Lung (tissue), 16 donors: ENCODE measurements around the gene FAM168B. TPM values are rescaled to one million over a fixed set of nuclear protein-coding genes. Genes with fewer than 3 reads are reported as not detected.

Source experiments
- ATAC-seq: fragments of 200-7000 bp; cut with Tn5 transposase; one replicate; pipeline ENCODE4 v1.9.1; 2020; ENCODE audit warnings: moderate number of reproducible peaks; ENCODE audit not compliant: insufficient read depth, low FRiP score
- DNase-seq, 3 donors: peaks; one replicate each; pipeline ENCODE4 v3.0.0-alpha.2; 2013 to 2017
- H3K27ac ChIP-seq, 2 donors: one replicate each; pipeline ENCODE4 v1.5.1; 2013; ENCODE audit warnings: mild to moderate bottlenecking in 2 of 2, moderate library complexity in 2 of 2, control low read depth in 1 of 2, inconsistent platforms in 1 of 2, low read depth in 1 of 2, low read length in 1 of 2
- H3K27me3 ChIP-seq, 3 donors: one replicate each; pipeline ENCODE4 v1.5.1; 2013; ENCODE audit warnings: low read length in 2 of 3; ENCODE audit not compliant: control insufficient read depth in 3 of 3, insufficient read depth in 3 of 3
- H3K36me3 ChIP-seq, 4 donors: one replicate each; pipeline ENCODE4 v1.5.1; 2013; ENCODE audit warnings: low read length in 4 of 4, mild to moderate bottlenecking in 1 of 4, moderate library complexity in 1 of 4; ENCODE audit not compliant: control insufficient read depth in 4 of 4, insufficient read depth in 4 of 4
- H3K4me1 ChIP-seq, 5 donors: one replicate each; pipeline ENCODE4 v1.5.1; 2013; ENCODE audit warnings: low read length in 5 of 5, mild to moderate bottlenecking in 2 of 5, moderate library complexity in 1 of 5; ENCODE audit not compliant: control insufficient read depth in 5 of 5, insufficient read depth in 5 of 5
- H3K4me3 ChIP-seq: one replicate; pipeline ENCODE4 v1.5.1; 2013; ENCODE audit warnings: mild to moderate bottlenecking, control low read depth, moderate library complexity
- H3K9ac ChIP-seq, 2 donors: one replicate each; pipeline ENCODE4 v1.5.1; 2013; ENCODE audit warnings: low read length in 2 of 2, control low read depth in 1 of 2; ENCODE audit not compliant: insufficient read depth in 1 of 2
- H3K9me3 ChIP-seq, 4 donors: one replicate each; pipeline ENCODE4 v1.5.1; 2013; ENCODE audit warnings: low read length in 3 of 4, mild to moderate bottlenecking in 1 of 4, moderate library complexity in 1 of 4; ENCODE audit not compliant: control insufficient read depth in 4 of 4, insufficient read depth in 3 of 4
- CTCF ChIP-seq: IDR thresholded peaks from 2 replicates; pipeline ENCODE4 v1.5.1; 2012; ENCODE audit warnings: mild to moderate bottlenecking; ENCODE audit errors: control extremely low read depth, extremely low read depth
- WGBS, 2 donors: extraction: QIAGEN DNeasy Blood & Tissue Kit; methylation state at CpG; one replicate each; pipeline ENCODE4 v1.1.7; 2013; 5-methylcytosine and 5-hydroxymethylcytosine counted together
- long read RNA-seq, 5 donors: transcript quantifications; one replicate each; lab custom pipeline, GENCODE V29; 2026
- polyA plus RNA-seq, 2 donors: library from polyadenylated mRNA; stranded (reverse); fragments of 200-250 nt; gene quantifications; one replicate each; pipeline ENCODE4 v1.2.1, GENCODE V29; 2013
- total RNA-seq, 2 donors: library from RNA; depleted of rRNA in 1 of 2; stranded (reverse); fragments of >200 nt in 1 of 2; gene quantifications; one replicate each; pipeline ENCODE4 v1.2.1, GENCODE V29; 2014 to 2021
- donor health status: control.
- donor health status: control.
- donor health status: Bipolar disorder and iron deficiency.
- donor health status: healthy.
- donor health status: DM: yes; HTN: yes; CAD: no.

The FAM168B gene
- 10 to 100 TPM; 36.4 to 79.7 TPM for total RNA-seq
- polyA plus RNA-seq: 10 to 100 TPM; 20.4 to 43.8 TPM
- long read RNA-seq, donor 1, full-length matches to known transcripts: 20 of 54 reads
- long read RNA-seq, donor 1, partial matches to known transcripts: 34 of 54 reads
- long read RNA-seq, donor 1, other reads (novel, unspliced or antisense): 0 of 54 reads
- long read RNA-seq, donor 2, full-length matches to known transcripts: 7 of 15 reads
- long read RNA-seq, donor 2, partial matches to known transcripts: 8 of 15 reads
- long read RNA-seq, donor 2, other reads (novel, unspliced or antisense): 0 of 15 reads
- long read RNA-seq, donor 3, transcript FAM168B-201 (7 exons, 944 nt): major isoform, 5 of 15 reads
- long read RNA-seq, donor 3, partial matches to known transcripts: 10 of 15 reads
- long read RNA-seq, donor 3, other reads (novel, unspliced or antisense): 0 of 15 reads
- long read RNA-seq, donor 4, transcript FAM168B-201 (7 exons, 944 nt): major isoform, 6 of 18 reads
- long read RNA-seq, donor 4, partial matches to known transcripts: 12 of 18 reads
- long read RNA-seq, donor 4, other reads (novel, unspliced or antisense): 0 of 18 reads
- long read RNA-seq, donor 5, transcript FAM168B-201 (7 exons, 944 nt): major isoform, 14 of 55 reads
- long read RNA-seq, donor 5, partial matches to known transcripts: 41 of 55 reads
- long read RNA-seq, donor 5, other reads (novel, unspliced or antisense): 0 of 55 reads

- Histone ChIP-seq H3K27ac (peak within 1 kb of the TSS; percentile 99), H3K36me3 (peaks cover 0 to 3% (median 2%) of the 10 kb centered on the region in 4 donors), H3K9me3 (no peaks in the 10 kb centered on the region), H3K4me3 (peak within 1 kb of the TSS; percentile 96), H3K4me1 (peaks cover 0 to 15% (median 3%) of the 10 kb centered on the region in 5 donors), H3K27me3 (no peaks in the 10 kb centered on the region), H3K9ac (peak within 1 kb of the TSS; percentile 86)
- TF ChIP-seq CTCF: no peak
- WGBS, 2 donors: 0% methylated on average over 92 to 107 of the region's 107 CpGs
- DNase-seq (peak; percentile 92 to 97 (median 94)), ATAC-seq (peak; percentile 97)
These were observed at the start of gene FAM168B for GRCh38 chr2:131093006-131093695. Gene FAM168B, minus strand, starts transcription at chr2:131093460. Its CDS starts 10,814 bp downstream, at chr2:131082646.

GRCh38 chr2:131142849-131143248 is 49.6 kb upstream of the FAM168B start:
- no peaks in the 10 kb centered on the region for H3K27me3 ChIP-seq
- no peak for TF ChIP-seq CTCF
- no peak for DNase-seq
- ATAC-seq: no peak
- H3K9ac ChIP-seq: no peak overlapping the region
- H3K4me3 ChIP-seq: no peak overlapping the region
- peaks cover 10 to 36% (median 15%) of the 10 kb centered on the region in 4 donors for H3K36me3 ChIP-seq
- no peak overlapping the region for H3K27ac ChIP-seq
- H3K4me1 ChIP-seq: peaks cover 0 to 4% (median 0%) of the 10 kb centered on the region in 5 donors
- peaks cover 0 to 2% (median 0%) of the 10 kb centered on the region in 4 donors for H3K9me3 ChIP-seq
- 95 to 98% methylated on average over 5 of the region's 5 CpGs for WGBS, 2 donors

- Histone ChIP-seq H3K4me3 (no peak overlapping the region), H3K9ac (no peak overlapping the region), H3K27me3 (no peaks in the 10 kb centered on the region), H3K4me1 (peaks cover 0 to 4% (median 0%) of the 10 kb centered on the region in 5 donors), H3K27ac (no peak overlapping the region), H3K9me3 (peaks cover 0 to 2% (median 0%) of the 10 kb centered on the region in 4 donors), H3K36me3 (peaks cover 6 to 31% (median 15%) of the 10 kb centered on the region in 4 donors)
- WGBS, 2 donors: 95 to 96% methylated on average over 2 of the region's 2 CpGs
- ATAC-seq: no peak
- no peak for TF ChIP-seq CTCF
- no peak for DNase-seq
These were observed 47.3 kb upstream of the FAM168B start for GRCh38 chr2:131140581-131140980.
